ENCODE measurements around the gene KLK6. TPM values are rescaled to one million over a fixed set of nuclear protein-coding genes. Genes with fewer than 3 reads are reported as not detected.

The KLK6 gene
- polyA plus RNA-seq, 2 of the 4 experiments (the other 2 are of a cell fraction), result 0.13 TPM; not detected in 1

DNA sequence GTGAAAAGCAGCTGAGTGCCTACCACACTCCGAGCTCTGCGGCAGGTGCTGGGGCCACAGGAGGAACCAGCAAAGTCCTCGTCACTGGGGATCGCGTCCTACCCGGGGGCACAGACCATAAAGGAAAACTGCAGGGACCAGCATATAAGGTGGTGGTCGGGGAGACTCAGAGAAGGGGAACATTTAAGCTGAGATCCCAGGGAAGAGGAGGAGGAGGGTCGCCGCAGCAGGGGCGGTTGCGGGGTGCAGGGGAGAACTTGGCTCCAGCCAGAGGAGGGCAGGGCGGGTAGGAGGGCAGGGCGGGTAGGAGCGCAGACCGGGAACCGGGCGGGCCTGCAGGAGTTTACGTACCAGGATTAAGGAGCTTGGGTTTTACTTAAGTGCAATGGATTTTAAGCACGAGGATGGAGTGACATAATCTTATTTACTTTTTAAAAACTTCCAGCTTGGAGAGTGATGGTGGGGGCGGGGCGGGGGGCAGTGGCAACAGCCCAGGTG is 57.2 kb downstream of the KLK6 start:
- H3K4me2 ChIP-seq, result peak overlapping the region; percentile 60
- ATAC-seq, result no peak
- DNase-seq (ENCODE audit: low read depth in 1 of 2, low spot score in 1 of 2), result no peak
- 14% methylated on average over 19 of the region's 21 CpGs for WGBS (ENCODE audit: missing lambda C conversion rate)
- TF ChIP-seq JUN (IDR thresholded peaks at IDR 0.05) (no peak), ZSCAN20 (CRISPR knock-in tag; IDR thresholded peaks at IDR 0.05) (no peak), NFE2L2 (conservative IDR thresholded peaks at IDR 0.05; ENCODE audit: low read length) (no peak), SREBF2 (IDR thresholded peaks at IDR 0.05) (no peak), MYC (IDR thresholded peaks at IDR 0.05; ENCODE audit: borderline replicate concordance, low read length) (no peak), HDAC2 (IDR thresholded peaks at IDR 0.05) (no peak)
- TF ChIP-seq, protein P1, sequence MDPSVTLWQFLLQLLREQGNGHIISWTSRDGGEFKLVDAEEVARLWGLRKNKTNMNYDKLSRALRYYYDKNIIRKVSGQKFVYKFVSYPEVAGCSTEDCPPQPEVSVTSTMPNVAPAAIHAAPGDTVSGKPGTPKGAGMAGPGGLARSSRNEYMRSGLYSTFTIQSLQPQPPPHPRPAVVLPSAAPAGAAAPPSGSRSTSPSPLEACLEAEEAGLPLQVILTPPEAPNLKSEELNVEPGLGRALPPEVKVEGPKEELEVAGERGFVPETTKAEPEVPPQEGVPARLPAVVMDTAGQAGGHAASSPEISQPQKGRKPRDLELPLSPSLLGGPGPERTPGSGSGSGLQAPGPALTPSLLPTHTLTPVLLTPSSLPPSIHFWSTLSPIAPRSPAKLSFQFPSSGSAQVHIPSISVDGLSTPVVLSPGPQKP (IDR thresholded peaks at IDR 0.05; ENCODE audit: low read depth, low read length), result no peak
- TF ChIP-seq, protein P2, sequence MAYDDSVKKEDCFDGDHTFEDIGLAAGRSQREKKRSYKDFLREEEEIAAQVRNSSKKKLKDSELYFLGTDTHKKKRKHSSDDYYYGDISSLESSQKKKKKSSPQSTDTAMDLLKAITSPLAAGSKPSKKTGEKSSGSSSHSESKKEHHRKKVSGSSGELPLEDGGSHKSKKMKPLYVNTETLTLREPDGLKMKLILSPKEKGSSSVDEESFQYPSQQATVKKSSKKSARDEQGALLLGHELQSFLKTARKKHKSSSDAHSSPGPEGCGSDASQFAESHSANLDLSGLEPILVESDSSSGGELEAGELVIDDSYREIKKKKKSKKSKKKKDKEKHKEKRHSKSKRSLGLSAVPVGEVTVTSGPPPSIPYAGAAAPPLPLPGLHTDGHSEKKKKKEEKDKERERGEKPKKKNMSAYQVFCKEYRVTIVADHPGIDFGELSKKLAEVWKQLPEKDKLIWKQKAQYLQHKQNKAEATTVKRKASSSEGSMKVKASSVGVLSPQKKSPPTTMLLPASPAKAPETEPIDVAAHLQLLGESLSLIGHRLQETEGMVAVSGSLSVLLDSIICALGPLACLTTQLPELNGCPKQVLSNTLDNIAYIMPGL (CRISPR knock-in tag; IDR thresholded peaks at IDR 0.05; ENCODE audit: borderline replicate concordance), result no peak
- TF ChIP-seq, protein P3, sequence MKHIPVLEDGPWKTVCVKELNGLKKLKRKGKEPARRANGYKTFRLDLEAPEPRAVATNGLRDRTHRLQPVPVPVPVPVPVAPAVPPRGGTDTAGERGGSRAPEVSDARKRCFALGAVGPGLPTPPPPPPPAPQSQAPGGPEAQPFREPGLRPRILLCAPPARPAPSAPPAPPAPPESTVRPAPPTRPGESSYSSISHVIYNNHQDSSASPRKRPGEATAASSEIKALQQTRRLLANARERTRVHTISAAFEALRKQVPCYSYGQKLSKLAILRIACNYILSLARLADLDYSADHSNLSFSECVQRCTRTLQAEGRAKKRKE (CRISPR knock-in tag; IDR thresholded peaks at IDR 0.05; ENCODE audit: low read depth), result no peak
- TF ChIP-seq, protein P4, sequence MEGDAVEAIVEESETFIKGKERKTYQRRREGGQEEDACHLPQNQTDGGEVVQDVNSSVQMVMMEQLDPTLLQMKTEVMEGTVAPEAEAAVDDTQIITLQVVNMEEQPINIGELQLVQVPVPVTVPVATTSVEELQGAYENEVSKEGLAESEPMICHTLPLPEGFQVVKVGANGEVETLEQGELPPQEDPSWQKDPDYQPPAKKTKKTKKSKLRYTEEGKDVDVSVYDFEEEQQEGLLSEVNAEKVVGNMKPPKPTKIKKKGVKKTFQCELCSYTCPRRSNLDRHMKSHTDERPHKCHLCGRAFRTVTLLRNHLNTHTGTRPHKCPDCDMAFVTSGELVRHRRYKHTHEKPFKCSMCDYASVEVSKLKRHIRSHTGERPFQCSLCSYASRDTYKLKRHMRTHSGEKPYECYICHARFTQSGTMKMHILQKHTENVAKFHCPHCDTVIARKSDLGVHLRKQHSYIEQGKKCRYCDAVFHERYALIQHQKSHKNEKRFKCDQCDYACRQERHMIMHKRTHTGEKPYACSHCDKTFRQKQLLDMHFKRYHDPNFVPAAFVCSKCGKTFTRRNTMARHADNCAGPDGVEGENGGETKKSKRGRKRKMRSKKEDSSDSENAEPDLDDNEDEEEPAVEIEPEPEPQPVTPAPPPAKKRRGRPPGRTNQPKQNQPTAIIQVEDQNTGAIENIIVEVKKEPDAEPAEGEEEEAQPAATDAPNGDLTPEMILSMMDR (IDR thresholded peaks at IDR 0.05), result no peak
- ChIA-PET CTCF (interaction anchor here (2.2 to 5.9 kb wide), 2 partner anchors 9 to 18 kb away, joined by 6 to 56 read pairs; no protein-coding TSS in a partner anchor), POLR2A (no interaction called here)
- H3K4me3 ChIP-seq, result 0 out of 3 replicates have a peak overlapping the region, but pooled peaks have one; percentile 14
- H3K9me3 ChIP-seq, result no peaks in the 10 kb centered on the region
- no peak for FAIRE-seq
- peaks cover 10% of the 10 kb centered on the region; the same call in 1 of the 3 replicates for H3K4me1 ChIP-seq
- no peak overlapping the region for H3K27ac ChIP-seq

DNA sequence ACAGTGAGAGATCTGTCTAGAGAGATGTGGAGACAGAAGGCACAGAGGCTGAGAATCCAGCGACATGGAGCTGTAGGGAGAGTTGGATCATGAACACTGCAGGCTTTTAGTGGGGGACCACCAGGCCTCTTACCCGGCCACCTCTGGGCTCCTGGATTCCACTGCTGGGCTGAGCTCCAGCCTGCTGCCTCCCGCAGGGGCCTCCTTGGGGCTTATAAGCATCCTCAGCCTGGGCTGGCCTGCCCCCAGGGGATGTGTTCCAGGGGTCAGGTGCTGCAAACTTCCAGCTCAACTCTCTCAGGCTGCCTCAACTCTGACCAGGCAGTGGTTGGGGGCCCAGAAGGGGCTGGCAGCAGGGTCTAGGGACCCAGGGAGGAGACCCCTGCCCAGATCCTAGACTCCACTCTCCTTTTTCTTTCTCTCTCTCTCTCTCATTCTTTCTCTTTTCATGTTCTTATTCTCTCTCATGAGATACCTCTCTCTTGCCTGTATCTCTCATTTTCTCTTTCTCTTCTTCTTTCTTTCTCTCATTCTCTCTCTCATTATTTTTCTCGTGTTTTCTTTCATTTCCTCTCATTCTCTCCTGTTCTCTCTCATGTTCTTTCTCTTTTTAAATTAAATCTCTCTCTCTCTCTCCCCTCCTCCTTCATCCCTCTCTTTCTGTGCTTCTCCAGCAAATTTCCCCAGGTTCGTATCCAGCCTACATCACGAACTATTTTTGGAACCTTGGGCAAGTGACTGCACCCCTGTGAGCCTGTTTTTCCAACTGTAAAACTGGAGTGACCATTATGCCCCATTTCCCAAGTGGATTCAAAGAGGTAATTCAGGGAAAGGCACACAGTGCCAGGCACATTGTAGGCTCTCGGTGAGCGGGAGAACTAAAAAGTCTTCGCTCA is 57.9 kb downstream of the KLK6 start, which contains the start of gene KLK4:
Gene KLK4 (minus strand): TSS at position 190 of the 896 bp plus-strand sequence. CDS start 657 bp downstream, outside the sequence.
- POLR2A ChIA-PET, result no interaction called here
- Histone ChIP-seq H3K4me3 (no peak within 1 kb of the TSS), H3K27ac (no peak within 1 kb of the TSS), H3K4me1 (peaks cover 10% of the 10 kb centered on the region; the same call in 1 of the 3 replicates), H3K4me2 (peak within 1 kb of the TSS; percentile 60), H3K9me3 (no peaks in the 10 kb centered on the region)
- FAIRE-seq (no peak), ATAC-seq (peak in 1 of 2 experiments; percentile 2; a peak in 1 of 6 replicates), DNase-seq (ENCODE audit: low read depth in 1 of 2, low spot score in 1 of 2) (no peak)
- TF ChIP-seq RFX5 (IDR thresholded peaks at IDR 0.05), result no peak
- TF ChIP-seq, protein P1 (IDR thresholded peaks at IDR 0.05; ENCODE audit: low read depth, low read length), result no peak
- CTCF ChIA-PET, result interaction anchor here (0.8 to 5.9 kb wide), 3 partner anchors 10 to 185 kb away, joined by 3 to 56 read pairs (median 6); no protein-coding TSS in a partner anchor
- WGBS (ENCODE audit: missing lambda C conversion rate), result 22% methylated on average over 9 of the region's 9 CpGs

DNA sequence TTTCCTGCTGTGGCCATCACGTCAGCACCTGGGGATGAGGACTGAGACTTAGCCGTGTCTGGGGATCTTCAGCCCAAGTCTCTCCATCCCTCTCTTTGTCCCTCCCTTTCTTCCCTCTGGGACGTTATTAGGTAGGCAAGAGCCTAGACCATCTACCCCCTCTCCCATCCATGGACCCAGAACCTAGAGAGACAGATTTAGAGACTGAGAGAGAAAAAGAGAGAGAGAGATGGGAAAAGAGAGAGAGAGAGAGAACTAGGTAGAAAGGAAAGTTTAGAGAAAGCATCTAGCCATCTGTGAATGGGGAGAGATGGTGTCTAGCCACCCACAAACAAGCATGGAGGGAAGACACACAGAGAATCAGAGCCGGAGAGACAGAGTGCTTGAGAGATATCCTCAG is 58.7 kb downstream of the KLK6 start:
- ATAC-seq (no peak), DNase-seq (ENCODE audit: low read depth in 1 of 2, low spot score in 1 of 2) (no peak), FAIRE-seq (no peak)
- Histone ChIP-seq H3K9me3 (no peaks in the 10 kb centered on the region), H3K27ac (no peak overlapping the region), H3K4me1 (peaks cover 10% of the 10 kb centered on the region; the same call in 1 of the 3 replicates), H3K4me2 (no peak overlapping the region), H3K4me3 (no peak overlapping the region)
- WGBS (ENCODE audit: missing lambda C conversion rate), result 28% methylated on average over 4 of the region's 4 CpGs
- ChIA-PET CTCF (interaction anchor here (0.8 to 5.9 kb wide), 3 partner anchors 11 to 186 kb away, joined by 3 to 56 read pairs (median 6); no protein-coding TSS in a partner anchor), POLR2A (no interaction called here)
- TF ChIP-seq MAZ (IDR thresholded peaks at IDR 0.05; ENCODE audit: borderline replicate concordance, low read depth, low read length) (no peak), ZSCAN20 (CRISPR knock-in tag; IDR thresholded peaks at IDR 0.05) (no peak), RNF2 (IDR thresholded peaks at IDR 0.05; ENCODE audit: borderline replicate concordance, low read depth) (no peak), RAD21 (conservative IDR thresholded peaks at IDR 0.05 in 1 of 2, IDR thresholded peaks at IDR 0.05 in 1 of 2) (no peak), TP53 (CRISPR knock-in tag; IDR thresholded peaks at IDR 0.05) (no peak), RCOR1 (IDR thresholded peaks at IDR 0.05; ENCODE audit: low read depth, low read length) (no peak), POLR2A (IDR thresholded peaks at IDR 0.05; ENCODE audit: low read length) (no peak), JUNB (IDR thresholded peaks at IDR 0.05) (no peak), PHF8 (IDR thresholded peaks at IDR 0.05; ENCODE audit: borderline replicate concordance, low read depth) (no peak), NR3C1 (IDR thresholded peaks at IDR 0.05) (no peak), MYC (IDR thresholded peaks at IDR 0.05; ENCODE audit: borderline replicate concordance, low read length) (no peak), CBX8 (IDR thresholded peaks at IDR 0.05) (no peak)
- TF ChIP-seq, protein P5, sequence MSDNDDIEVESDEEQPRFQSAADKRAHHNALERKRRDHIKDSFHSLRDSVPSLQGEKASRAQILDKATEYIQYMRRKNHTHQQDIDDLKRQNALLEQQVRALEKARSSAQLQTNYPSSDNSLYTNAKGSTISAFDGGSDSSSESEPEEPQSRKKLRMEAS (IDR thresholded peaks at IDR 0.05), result no peak
